ENCODE results near the gene CCDC149.

Gene CCDC149

DNA sequence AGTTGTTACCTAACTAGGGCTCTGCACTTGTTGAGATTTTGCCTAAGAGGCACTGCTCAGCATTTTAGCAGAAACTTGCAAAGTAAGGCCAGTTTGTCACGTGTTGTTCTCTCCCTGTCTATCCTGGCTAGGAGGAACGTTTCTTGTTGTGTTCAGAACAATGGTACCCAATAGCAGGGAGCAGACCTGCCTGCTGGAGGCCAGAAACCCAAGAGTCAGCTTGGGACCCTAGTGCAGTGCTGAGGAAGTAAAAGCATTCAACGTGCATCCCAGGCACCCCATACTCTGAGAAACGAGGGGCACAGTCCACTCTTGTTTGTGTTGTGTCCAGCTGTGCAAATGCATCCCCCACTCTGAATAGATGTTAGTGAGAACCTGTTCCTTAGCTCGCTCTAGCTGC, 75.1 kb downstream of the CCDC149 start:
- DNase-seq: no peak

DNA sequence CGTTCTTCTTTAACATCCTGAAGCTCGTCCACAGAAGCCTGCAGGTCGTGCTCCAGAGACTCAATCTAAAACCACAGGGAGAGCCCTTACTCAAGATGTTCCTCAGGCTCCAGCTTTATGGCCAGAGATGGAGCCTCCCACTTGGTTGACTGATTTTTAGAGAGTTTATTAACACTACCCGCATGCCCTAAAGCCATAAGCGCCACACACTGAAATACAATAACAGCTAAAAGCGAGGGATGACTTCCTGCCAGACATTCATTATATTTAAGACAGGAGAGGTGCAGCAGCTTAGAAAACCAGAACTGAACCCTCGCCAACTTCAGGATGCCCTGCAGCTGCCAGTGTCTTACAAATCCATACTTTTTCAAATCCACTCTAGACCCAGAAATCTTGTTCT, 75.5 kb downstream of the CCDC149 start:
- DNase-seq: no peak

DNA sequence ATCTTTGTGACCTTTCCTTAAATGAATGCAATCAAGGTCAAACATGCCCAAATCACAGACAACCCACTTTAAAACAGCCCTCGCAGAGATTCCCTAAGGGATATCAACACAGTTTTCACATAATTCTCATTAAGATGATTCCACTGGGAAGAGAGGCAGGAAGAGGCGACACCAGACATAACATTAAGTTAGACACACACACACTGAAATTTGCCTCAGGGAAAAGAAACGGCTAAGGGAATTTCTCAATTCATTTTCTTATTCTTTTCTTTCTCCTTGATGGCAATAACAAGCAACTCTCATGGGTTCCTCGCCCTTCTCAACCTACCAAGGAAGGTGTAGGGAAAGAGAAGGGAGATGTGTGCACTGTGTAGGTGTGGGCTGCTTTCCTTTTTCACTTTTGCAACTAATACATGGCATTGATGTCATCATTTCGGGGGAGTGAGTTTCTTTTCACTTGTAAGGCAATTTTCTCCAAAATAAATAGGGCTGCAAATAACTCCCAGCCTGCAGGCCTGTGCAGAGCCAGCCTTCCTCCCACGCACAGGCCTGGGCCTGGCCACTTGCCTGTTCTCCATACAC, 76.1 kb downstream of the CCDC149 start:
- no peak for DNase-seq

DNA sequence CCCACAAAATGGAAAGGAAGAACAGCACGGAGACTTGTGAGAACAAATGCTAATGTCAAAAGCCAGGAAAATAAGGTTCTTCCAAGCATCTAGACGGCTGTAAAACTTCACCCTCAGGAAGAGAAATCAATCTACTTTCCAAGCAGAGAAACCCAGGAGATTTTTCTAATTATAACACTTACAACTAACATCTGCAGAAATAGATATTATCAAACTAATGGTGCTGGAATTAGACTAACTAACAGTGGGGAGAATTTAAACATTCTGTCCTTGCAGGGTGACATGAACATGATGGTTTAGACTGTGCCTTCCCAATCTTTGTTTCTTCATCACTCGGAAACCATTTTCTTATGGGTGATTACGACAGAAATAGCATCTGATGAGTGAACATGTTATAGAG, 77.1 kb downstream of the CCDC149 start:
- no peak for DNase-seq

DNA sequence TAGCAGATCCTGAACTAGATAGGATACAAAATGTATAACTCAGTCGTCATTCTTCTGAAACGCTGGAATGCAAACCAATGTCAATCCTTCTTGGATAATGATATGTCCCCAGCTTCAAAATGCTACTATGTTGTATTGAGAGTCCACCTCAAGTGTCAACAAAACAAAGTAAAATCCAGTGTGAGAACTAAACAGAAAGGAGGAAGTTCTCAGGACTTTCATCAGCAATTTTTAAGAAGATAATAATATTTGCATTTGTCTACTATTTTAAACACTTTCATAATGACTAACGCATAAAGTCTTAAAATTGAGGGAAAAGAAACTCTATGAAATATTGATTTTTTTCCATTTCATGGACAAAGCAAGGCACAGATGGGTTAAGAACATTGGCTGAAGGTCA, 81.2 kb downstream of the CCDC149 start:
- no peak for DNase-seq

DNA sequence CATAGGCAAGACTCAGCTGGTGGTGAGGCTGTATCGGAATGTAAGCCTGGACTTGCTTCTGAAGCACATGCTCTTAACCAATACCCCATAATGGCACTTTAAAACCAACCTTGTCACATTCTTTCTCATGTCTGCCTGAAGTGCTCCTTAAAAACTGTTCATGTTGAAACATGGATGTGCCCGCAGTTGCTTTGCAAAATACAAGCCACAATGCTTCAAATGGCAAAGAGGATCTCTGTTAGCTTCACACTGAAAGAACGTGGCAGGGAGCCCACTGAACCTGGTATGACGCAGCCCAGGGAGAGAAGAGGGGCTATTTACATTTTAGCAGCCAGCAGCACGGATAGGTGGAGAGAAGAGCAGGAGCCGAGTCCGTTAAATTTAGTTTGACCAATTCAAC, 88.1 kb downstream of the CCDC149 start:
- no peak for DNase-seq

DNA sequence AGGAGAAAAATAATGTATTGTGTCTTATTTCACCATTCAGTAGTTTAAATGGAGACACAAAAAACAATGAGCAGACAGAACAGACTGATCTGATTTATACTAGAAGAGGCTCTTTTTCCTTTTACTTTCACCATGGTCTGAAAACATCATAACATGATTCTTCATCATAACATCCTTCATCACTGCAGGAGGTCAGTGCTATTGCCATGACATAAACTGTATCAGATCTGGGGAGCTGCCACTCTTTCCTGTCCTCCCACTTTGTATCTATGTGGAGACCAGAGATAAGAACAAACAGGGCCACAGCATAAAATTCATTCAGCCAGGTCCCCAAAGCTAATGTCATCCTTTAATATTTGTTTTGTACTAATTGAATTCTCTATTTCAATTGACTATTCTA, 92.3 kb downstream of the CCDC149 start:
- DNase-seq: no peak

DNA sequence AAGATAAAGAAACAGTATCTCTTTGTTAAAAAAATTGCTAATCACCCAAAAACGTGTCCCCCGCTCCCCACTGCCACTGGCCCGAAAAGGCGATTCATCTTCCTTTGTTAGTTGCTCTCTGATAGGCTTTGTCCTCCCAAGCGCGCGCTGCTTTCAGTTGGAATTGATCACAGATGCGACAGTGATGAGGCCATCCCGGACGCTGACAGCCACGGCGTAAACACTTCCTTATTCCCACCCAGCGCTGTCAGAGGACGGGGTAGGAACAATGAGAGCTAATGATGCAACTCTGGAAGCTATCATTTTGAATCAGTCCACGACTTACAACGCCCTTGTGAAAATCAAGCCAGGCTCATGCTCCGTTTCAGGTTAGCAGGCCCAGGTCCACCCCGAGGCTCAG, 96.0 kb downstream of the CCDC149 start:
- DNase-seq: no peak

DNA sequence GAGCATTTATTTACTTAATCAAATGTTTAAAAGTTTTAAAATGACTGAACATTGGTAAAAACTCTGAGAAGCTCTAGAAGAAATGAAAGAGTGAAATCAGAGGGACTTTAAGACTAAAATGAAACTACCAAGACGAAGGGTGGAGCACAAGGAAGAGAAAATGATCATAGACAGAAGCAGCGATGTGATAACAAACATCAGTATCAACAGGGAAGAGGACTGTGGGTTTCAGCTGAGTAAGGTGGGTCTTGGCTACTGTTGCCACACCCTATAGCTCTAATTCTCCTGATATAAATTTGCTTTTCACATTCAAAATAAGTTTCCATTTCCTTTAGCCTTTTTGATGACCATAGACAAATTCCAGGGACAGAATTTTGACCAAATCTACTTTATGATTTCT, 99.1 kb downstream of the CCDC149 start:
- DNase-seq: no peak

DNA sequence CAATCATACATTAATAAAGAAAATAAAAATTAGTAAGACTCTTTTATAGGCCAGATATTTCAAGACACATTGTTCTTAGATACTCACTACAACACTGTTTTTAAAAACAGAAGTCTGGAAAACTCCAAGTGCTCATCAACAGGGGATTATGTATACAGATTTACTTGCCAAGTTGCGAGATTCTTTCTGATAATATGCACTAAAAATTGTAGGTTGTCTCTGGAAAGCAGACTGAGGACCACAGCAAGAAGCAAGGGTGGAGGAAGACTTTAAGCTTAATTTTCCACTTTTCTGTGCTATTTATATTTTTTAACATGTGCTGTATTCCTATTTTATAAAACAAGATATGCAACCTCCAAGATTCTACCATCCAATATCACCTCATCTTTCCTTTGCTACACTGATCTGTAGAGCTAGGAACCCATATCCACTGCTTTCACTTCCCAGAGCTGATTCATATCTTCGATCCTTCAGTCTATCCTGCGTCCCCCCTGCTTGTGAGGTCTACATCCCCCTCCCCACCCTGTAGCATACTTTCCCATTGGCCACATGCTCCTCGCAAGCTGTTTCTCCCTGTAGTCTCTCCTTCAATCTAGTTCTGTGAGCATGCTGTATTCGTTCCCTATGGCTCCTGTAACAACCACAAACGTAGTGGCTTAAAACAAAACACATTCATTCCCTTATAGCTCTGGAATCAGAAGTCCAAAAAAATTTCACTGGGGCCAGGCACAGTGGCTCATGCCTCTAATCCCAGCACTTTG, 101.8 kb downstream of the CCDC149 start:
- DNase-seq: no peak

DNA sequence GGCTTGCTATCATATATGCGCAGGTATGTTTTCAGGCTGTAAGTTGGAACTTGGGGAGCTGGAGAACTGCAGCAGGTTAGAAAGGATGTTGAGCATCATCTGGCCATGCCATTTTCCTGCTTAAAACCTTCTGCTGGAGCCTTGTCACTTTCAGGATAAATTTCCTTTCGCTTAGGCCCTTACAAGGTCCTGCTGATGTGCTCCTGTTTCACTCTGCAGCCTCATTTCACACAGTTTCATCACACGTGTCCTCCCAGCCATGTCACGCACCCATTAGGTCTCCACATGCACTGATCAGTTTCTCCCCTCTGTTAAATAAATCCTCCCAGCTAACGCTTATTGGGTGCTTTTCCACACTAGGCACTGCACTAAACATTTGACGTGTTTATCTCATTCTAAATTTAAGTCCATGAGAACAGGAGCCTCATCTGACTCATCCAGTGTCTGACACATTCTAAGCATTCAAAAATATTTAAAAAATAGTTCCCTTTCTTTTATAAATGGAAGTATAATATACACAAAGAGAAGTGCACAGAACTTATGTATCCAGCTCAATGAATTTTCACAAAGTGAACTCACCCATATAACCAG, 102.9 kb downstream of the CCDC149 start:
- DNase-seq: no peak

DNA sequence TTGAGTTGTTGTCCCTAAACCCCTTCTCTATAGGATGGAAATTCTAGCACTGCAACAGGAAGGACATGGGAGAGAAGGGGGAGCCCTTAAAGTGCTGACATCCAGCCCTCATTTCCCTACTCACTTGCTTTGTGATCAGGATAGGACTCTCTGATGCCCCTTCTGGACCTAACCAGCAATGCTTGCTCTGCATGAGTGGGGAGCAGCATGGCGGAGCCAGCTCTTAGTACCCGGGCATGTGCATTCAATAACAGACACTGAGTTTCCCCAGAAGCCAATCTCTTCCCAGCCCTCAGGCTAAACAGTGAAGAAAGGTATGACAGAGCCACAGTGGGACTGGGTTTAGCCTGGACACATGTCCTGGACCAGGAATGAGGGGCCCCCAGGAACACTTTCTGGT, 103.5 kb downstream of the CCDC149 start:
- DNase-seq: no peak

DNA sequence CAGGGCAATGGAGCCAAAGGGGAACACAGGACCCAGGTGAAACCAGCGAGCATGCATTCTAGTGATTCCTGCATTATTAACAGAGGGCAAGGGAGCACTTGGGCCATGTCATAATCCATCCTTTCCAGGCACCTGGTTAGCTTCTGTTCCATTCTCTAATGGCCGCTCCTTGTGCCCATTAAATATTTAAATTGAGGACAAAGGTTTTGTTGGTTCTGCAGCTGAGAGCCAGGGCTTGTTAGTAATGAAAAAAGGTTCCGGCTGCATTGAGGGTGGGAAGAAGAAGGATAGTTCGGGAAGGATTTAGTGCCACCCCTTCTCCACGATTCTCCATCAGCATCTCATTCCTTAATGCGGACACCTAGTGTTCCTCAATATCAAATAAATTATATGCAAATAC, 103.9 kb downstream of the CCDC149 start:
- no peak for DNase-seq

DNA sequence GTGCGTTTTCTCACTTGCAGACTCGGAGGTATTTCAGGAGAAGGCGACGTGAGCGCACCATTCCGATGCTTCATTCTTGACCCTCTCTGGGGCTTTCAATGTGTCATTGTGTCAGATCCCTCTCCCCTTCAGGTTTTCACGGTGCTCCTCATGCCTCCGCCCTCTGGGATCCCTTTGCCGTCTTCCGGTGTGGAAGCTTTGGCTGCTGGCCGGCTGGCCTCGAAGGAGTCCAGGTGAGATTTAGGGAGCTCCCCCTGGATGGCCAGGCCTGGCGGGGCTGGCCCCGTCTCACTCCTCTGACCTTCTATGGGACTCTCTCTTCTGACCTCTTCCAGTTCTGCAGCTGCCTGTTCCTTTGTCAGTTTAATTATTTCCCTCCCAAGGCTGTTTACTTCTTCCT, 104.6 kb downstream of the CCDC149 start:
- DNase-seq: no peak

DNA sequence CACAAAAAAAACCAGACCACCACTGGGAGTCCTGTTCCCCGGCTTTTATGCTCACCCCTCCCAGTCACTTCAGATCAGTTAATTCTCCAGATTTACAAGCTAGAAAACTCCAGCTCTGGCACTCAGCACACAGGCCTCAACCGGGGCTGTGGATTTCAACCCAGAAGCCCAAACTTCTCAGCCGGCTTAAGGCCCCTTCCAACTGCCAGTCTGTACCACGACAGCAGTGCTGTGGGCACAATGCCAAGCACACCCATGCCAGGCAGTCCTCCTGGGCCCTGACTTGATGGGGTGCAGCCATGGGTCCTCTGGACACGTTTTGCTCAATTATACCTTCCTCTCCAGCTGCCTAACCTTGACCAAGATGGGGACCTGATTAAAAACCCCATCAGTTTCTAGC, 105.2 kb downstream of the CCDC149 start:
- no peak for DNase-seq

DNA sequence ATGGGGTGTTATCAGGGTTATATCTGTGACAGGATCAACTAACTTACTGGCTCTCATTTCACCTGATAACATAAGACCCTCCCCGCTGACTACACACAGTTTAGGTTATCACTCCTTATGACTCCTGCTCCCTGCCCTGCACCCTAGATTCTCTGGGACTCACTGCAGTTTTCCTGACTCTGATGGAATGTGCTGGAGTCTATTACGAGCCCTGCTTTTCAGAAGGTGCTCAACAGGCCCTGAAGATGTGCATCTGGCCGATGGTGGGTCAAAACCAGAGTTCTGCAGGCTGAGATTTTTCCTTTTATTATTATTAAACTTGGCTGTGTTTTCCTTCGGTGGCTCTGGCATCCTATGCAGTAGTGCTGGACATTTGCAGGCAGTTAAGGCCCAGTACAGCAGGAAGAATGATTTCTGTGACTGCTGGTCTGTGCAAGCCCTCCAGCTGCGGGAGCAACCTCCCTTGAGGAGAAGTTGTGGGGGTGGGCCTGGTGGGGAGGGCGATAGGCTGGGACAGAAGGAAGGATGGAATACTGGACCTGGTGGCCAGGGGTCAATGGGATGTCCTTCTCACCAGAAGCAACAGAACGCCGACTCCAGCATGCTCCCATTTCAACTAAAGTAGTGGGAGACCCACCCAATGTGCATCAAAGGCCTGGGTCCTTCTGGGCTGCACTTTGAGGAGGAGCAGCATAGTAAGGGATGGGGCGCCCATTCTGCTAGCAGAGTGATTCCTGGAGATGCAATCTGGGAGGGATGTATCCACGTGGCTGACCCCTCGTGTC, 106.4 kb downstream of the CCDC149 start:
- DNase-seq: no peak

DNA sequence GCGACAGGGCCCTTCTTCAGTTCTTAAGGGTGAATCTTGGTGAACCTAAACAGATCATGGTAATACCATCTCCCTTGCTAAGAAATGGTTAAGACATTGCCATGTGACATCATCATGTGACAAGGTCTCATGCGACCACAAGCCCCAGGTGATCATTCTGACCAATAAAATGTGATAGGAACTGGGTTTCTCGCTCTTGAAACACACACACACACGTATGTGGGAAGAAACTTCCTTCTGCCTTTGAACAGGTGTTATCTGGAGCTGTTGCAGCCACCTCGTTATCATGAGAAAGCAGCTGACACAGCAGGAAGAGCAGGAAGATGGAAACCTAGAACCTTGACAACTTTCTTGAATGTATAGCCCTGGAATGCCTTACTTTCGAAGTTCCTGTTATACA, 107.3 kb downstream of the CCDC149 start:
- DNase-seq: no peak

DNA sequence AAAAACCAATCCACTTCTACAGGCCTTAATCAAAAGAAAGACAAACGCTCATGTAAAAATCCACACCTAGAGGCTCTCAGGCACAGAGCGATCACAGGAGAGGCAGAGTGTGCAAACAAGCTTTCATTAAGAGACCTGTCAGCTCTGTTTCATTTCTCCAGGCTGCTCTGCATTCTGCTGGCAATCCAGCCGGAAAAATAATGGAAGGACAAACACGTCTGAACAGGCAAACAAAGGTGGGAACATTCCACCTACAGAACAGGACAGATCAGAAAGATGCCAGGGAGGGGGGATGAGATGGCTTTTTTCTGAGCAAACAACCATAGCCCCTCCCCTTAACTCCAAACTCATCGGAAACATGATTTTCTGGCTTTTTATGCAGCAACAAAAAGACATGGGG, 107.8 kb downstream of the CCDC149 start:
- no peak for DNase-seq

DNA sequence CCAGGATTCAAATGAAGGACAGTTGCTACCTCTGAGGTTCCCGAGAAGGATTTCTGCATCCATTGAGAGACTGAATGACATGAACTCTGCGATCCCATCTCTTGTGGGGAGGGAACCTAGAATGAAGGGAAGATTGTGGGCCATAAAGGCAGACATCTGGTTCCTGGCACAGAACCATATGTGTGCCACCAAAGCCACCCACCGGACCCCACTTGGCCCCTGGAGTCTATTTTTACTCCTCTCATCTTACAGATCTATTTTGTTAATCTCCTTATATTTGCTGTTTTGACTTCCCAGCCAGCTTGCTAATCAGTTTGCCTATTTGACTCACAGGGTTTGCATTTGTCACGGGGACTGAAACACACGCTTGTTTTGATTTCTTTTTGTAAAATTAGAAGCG, 110.2 kb downstream of the CCDC149 start:
- no peak for DNase-seq

DNA sequence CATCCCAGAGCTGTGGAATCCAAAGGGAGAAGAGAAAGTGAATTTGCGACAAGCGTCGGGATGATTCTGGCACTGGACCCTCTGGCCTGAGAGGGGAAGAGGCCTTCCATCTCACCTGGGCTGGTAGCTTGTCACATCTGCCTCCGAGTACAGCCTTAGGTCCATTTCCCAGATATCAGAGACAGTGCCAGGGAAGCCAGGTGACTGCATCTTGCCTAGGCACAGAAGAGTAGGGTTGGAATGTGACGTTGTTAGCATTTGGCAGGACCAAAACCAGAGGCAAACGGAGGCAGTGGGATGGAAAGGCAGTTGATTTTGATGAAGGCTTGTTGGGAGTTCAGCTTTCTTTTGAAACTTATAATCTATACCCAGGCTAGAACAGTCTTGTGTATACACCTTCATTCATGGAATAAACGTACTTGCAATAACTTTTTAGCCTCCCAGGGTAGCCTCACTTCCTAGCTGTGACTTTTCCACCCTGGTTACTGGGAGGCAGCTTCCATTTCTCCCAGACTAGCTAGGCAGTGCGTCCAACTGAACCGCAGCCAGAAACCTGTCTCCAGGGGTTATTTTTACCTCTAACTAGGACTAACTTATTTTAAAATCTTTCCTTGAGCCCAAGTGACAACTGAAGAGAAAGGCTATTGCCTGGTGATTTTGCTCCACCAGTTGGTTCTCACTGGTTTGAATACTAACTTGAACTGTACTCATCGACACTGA, 111.5 kb downstream of the CCDC149 start:
- DNase-seq: no peak

DNA sequence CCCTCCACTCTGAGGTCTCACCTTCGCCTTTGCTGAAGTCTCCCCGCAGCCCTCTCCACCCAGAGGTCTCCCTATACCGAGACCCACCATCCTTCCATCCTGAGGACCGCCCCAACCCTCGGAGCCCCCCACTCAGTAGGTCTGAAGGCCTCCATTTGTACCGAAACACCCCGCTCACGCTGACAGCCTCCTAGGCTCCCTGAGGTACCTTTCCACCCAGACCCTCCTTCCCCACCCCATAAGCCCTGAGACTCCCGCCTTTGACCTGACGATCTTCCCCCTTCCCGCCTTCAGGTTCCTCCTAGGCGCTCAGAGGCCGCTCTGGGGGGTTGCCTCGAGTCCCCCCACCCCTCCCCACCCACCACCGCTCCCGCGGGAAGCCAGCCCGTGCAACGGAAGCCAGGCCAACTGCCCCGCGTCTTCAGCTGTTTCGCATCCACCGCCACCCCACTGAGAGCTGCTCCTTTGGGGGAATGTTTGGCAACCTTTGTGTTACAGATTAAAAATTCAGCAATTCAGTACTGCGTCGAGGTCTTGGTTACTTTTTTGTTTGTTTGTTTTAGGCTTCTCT, 112.4 kb downstream of the CCDC149 start:
- DNase-seq: no peak

DNA sequence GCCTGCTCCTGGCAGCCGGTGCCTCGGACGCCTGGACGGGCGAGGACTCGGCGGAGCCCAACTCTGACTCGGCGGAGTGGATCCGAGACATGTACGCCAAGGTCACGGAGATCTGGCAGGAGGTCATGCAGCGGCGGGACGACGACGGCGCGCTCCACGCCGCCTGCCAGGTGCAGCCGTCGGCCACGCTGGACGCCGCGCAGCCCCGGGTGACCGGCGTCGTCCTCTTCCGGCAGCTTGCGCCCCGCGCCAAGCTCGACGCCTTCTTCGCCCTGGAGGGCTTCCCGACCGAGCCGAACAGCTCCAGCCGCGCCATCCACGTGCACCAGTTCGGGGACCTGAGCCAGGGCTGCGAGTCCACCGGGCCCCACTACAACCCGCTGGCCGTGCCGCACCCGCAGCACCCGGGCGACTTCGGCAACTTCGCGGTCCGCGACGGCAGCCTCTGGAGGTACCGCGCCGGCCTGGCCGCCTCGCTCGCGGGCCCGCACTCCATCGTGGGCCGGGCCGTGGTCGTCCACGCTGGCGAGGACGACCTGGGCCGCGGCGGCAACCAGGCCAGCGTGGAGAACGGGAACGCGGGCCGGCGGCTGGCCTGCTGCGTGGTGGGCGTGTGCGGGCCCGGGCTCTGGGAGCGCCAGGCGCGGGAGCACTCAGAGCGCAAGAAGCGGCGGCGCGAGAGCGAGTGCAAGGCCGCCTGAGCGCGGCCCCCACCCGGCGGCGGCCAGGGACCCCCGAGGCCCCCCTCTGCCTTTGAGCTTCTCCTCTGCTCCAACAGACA, 113.1 kb downstream of the CCDC149 start:
- no peak for DNase-seq
